ENCODE results near the gene ENPEP.
"Not testable (repeated sequence)": the region's sequence is repeated elsewhere in the genome, so short reads cannot be mapped to it uniquely, and the experiment has no call there.

The ENPEP gene

GRCh38 chr4:110460074-110460746 is 15.7 kb upstream of the ENPEP start:
- Histone ChIP-seq H3K4me1 (no peaks in the 10 kb centered on the region), H3K4me3 (no peak overlapping the region), H3K9me3 (no peaks in the 10 kb centered on the region), H3K27ac (no peak overlapping the region), H3K4me2 (no peak overlapping the region), H3K9ac (no peak overlapping the region), H4K20me1 (no peaks in the 10 kb centered on the region), H3K27me3 (no peaks in the 10 kb centered on the region), H3K36me3 (no peaks in the 10 kb centered on the region)
- TF ChIP-seq Cebpa-rat (IDR thresholded peaks at IDR 0.05): no peak

- H3K27me3 ChIP-seq: no peaks in the 10 kb centered on the region
- no peak overlapping the region for H3K9ac ChIP-seq
- no peak for TF ChIP-seq Cebpa-rat (IDR thresholded peaks at IDR 0.05)
- H3K27ac ChIP-seq: no peak overlapping the region
- H3K4me1 ChIP-seq: no peaks in the 10 kb centered on the region
- no peak overlapping the region for H3K4me3 ChIP-seq
- no peaks in the 10 kb centered on the region for H4K20me1 ChIP-seq
- H3K4me2 ChIP-seq: no peak overlapping the region
- no peaks in the 10 kb centered on the region for H3K36me3 ChIP-seq
- H3K9me3 ChIP-seq: no peaks in the 10 kb centered on the region
These were observed 8.6 kb upstream of the ENPEP start for GRCh38 chr4:110467400-110467799.

- Histone ChIP-seq H4K20me1 (no peaks in the 10 kb centered on the region), H3K4me1 (no peaks in the 10 kb centered on the region), H3K9ac (no peak overlapping the region), H3K27ac (no peak overlapping the region), H3K9me3 (no peaks in the 10 kb centered on the region), H3K4me2 (peak overlapping the region; percentile 8; the same call in 1 of the 2 replicates), H3K27me3 (no peaks in the 10 kb centered on the region), H3K36me3 (no peaks in the 10 kb centered on the region), H3K4me3 (no peak overlapping the region)
- TF ChIP-seq Cebpa-rat (IDR thresholded peaks at IDR 0.05): no peak
These were observed 3.2 kb upstream of the ENPEP start for GRCh38 chr4:110472583-110473329.

- no peak overlapping the region for H3K4me3 ChIP-seq
- no peaks in the 10 kb centered on the region for H3K4me1 ChIP-seq
- H3K4me2 ChIP-seq: no peak overlapping the region
- H3K27me3 ChIP-seq: no peaks in the 10 kb centered on the region
- no peak for TF ChIP-seq Cebpa-rat (IDR thresholded peaks at IDR 0.05)
- no peak overlapping the region for H3K9ac ChIP-seq
- no peaks in the 10 kb centered on the region for H3K36me3 ChIP-seq
- H3K27ac ChIP-seq: no peak overlapping the region
- H4K20me1 ChIP-seq: no peaks in the 10 kb centered on the region
- no peaks in the 10 kb centered on the region for H3K9me3 ChIP-seq
These were observed 1.5 kb upstream of the ENPEP start for GRCh38 chr4:110474481-110474880.

- H3K9me3 ChIP-seq, H3K27ac ChIP-seq, H3K4me3 ChIP-seq, H4K20me1 ChIP-seq, H3K27me3 ChIP-seq, H3K4me2 ChIP-seq, H3K4me1 ChIP-seq, H3K9ac ChIP-seq, H3K36me3 ChIP-seq: not testable (repeated sequence)
These were observed 875 bp upstream of the ENPEP start for GRCh38 chr4:110475080-110475479.

GRCh38 chr4:110477836-110478235 is 1.9 kb downstream of the ENPEP start:
- no peaks in the 10 kb centered on the region for H4K20me1 ChIP-seq

GRCh38 chr4:110480031-110480549 is 4.1 kb downstream of the ENPEP start:
- Histone ChIP-seq H3K4me2 (no peak overlapping the region), H3K27ac (no peak overlapping the region), H3K4me1 (no peaks in the 10 kb centered on the region), H3K9me3 (no peaks in the 10 kb centered on the region), H3K9ac (no peak overlapping the region), H3K4me3 (no peak overlapping the region), H4K20me1 (no peaks in the 10 kb centered on the region), H3K36me3 (no peaks in the 10 kb centered on the region), H3K27me3 (no peaks in the 10 kb centered on the region)
- TF ChIP-seq Cebpa-rat (IDR thresholded peaks at IDR 0.05): no peak

More at GRCh38 chr4:110477836-110478235, 1.9 kb downstream of the ENPEP start:
- Histone ChIP-seq H3K9ac (no peak overlapping the region), H3K9me3 (no peaks in the 10 kb centered on the region), H3K27me3 (no peaks in the 10 kb centered on the region), H3K4me3 (no peak overlapping the region), H3K4me1 (no peaks in the 10 kb centered on the region), H3K27ac (no peak overlapping the region), H3K4me2 (no peak overlapping the region), H3K36me3 (no peaks in the 10 kb centered on the region)
- no peak for TF ChIP-seq Cebpa-rat (IDR thresholded peaks at IDR 0.05)

- Histone ChIP-seq H4K20me1 (no peaks in the 10 kb centered on the region), H3K27me3 (no peaks in the 10 kb centered on the region), H3K4me1 (no peaks in the 10 kb centered on the region), H3K27ac (no peak overlapping the region), H3K36me3 (no peaks in the 10 kb centered on the region), H3K4me2 (no peak overlapping the region), H3K4me3 (no peak overlapping the region), H3K9ac (no peak overlapping the region), H3K9me3 (no peaks in the 10 kb centered on the region)
- no peak for TF ChIP-seq Cebpa-rat (IDR thresholded peaks at IDR 0.05)
These were observed 4.9 kb downstream of the ENPEP start for GRCh38 chr4:110480746-110481271.

- no peak overlapping the region for H3K9ac ChIP-seq
These were observed 7.6 kb downstream of the ENPEP start for GRCh38 chr4:110483516-110483915.

GRCh38 chr4:110484029-110484428 is 8.1 kb downstream of the ENPEP start:
- no peak for TF ChIP-seq Cebpa-rat (IDR thresholded peaks at IDR 0.05)
- Histone ChIP-seq H3K27ac (no peak overlapping the region), H4K20me1 (no peaks in the 10 kb centered on the region), H3K27me3 (no peaks in the 10 kb centered on the region), H3K4me3 (no peak overlapping the region), H3K36me3 (no peaks in the 10 kb centered on the region), H3K4me1 (no peaks in the 10 kb centered on the region), H3K9ac (no peak overlapping the region), H3K9me3 (no peaks in the 10 kb centered on the region), H3K4me2 (no peak overlapping the region)

More at GRCh38 chr4:110483516-110483915, 7.6 kb downstream of the ENPEP start:
- TF ChIP-seq Cebpa-rat (IDR thresholded peaks at IDR 0.05): no peak
- Histone ChIP-seq H3K27me3 (no peaks in the 10 kb centered on the region), H3K4me1 (no peaks in the 10 kb centered on the region), H3K36me3 (no peaks in the 10 kb centered on the region), H3K4me3 (no peak overlapping the region), H3K4me2 (no peak overlapping the region), H3K9me3 (no peaks in the 10 kb centered on the region), H4K20me1 (no peaks in the 10 kb centered on the region), H3K27ac (no peak overlapping the region)
